Measurements from ENCODE around the gene HYOU1. TPM values are rescaled to one million over a fixed set of nuclear protein-coding genes. Genes with fewer than 3 reads are reported as not detected.
A peak's percentile ranks its signal among the peaks of the same experiment; 100 is the strongest.
"Not testable (repeated sequence)": the region's sequence is repeated elsewhere in the genome, so short reads cannot be mapped to it uniquely, and the experiment has no call there.

HYOU1 gene
- total and polyA plus RNA-seq, 2 of the 8 experiments (the other 6 are each of a cell fraction or from before 2014, with no cell fraction given), result 239 to 295 TPM

DNA sequence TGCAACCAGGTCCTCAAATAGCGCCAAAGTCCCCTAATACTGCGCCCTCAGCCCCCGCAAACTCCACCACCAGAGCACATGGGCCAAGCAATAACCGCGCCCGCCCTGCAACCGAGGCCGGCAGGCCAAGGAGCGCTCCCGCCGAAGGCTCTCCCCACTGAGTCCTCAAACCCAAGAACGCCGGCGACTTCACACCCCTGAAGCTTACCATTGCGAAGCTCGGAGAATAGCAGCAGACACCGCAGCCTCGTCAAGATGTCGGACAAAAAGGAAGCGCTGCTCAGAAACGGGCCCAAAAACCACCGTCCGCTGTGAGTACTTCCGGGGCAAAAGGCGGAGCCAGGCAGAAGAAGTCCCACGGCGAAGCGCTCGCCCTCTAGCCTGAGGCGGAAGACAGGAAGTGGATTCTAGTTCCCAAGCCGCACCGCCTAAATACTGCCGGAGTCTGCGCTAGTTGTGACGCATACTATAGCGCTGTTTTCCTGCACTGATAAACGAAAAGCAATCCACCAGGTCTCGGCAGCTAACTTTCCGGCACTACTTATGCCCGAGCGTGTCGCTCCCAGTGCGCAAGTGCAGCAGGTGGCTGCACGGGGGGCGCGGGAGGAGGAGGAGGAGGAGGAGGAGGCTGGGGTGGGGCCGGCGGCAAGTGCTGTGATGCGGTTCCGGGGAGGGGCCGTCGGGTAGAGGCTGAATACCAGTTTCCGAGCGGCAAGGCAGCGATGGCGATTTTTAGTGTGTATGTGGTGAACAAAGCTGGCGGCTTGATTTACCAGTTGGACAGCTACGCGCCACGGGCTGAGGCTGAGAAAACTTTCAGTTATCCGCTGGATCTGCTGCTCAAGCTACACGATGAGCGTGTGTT is 38.7 kb downstream of the HYOU1 start, which contains the start of the genes RPS25 and TRAPPC4 (continued):
- TF ChIP-seq POLR2AphosphoS5 (IDR thresholded peaks at IDR 0.05; ENCODE audit: low read depth, low read length) (peak; percentile 90), TBP (IDR thresholded peaks at IDR 0.05; ENCODE audit: low read depth, low read length) (peak; percentile 95), MAFK (IDR thresholded peaks at IDR 0.05; ENCODE audit: low read depth, low read length) (no peak), SIRT6 (IDR thresholded peaks at IDR 0.05; ENCODE audit: low read length) (no peak), RBBP5 (IDR thresholded peaks at IDR 0.05; ENCODE audit: borderline replicate concordance, low read depth, low read length) (peak; percentile 87; the same call in 1 of the 2 replicates), EZH2 (IDR thresholded peaks at IDR 0.05; ENCODE audit: low read depth, low read length, severe bottlenecking) (no peak)
- TF ChIP-seq, protein P1, sequence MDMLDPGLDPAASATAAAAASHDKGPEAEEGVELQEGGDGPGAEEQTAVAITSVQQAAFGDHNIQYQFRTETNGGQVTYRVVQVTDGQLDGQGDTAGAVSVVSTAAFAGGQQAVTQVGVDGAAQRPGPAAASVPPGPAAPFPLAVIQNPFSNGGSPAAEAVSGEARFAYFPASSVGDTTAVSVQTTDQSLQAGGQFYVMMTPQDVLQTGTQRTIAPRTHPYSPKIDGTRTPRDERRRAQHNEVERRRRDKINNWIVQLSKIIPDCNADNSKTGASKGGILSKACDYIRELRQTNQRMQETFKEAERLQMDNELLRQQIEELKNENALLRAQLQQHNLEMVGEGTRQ (IDR thresholded peaks at IDR 0.05; ENCODE audit: low read length), result no peak

DNA sequence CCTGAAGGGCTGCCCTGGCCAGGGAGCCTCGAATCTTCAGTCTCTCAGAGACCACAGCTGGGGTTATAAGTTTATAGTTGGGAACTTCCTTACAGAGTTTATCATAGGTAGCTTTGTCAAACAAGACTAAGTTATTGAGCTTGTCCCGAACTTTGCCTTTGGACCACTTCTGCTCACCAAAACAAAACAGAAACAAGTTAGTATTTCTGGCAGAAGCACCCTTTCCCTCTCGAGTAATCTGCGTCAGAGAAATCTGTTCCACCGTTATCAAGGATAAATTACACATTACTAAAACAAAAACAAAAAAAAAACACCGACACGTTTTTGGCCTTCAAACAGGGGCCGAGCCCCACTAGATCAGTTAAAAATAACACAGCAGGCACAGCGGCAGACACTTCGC is 39.6 kb downstream of the HYOU1 start:
- Histone ChIP-seq H3K4me2 (ENCODE audit: insufficient read depth in 1 of 2, low read depth in 2 of 2, low read length in 2 of 2) (peak overlapping the region; percentile 68 to 75), H3K9ac (replicated peaks in 1 of 4; ENCODE audit: extremely low read depth in 1 of 4, low read depth in 3 of 4, low read length in 3 of 4) (peak overlapping the region; percentile 84 to 96 (median 94)), H3K4me3 (ENCODE audit: extremely low read depth in 1 of 4, insufficient read depth in 2 of 4, low read depth in 3 of 4, low read length in 4 of 4) (peak overlapping the region; percentile 93 to 99 (median 95)), H3K79me2 (ENCODE audit: control insufficient read depth in 1 of 2, insufficient read depth in 2 of 2, low read length in 2 of 2) (peaks cover 15 to 52% of the 10 kb centered on the region in 2 experiments; a peak in 3 of 4 replicates), H3K36me3 (ENCODE audit: control insufficient read depth in 2 of 4, insufficient read depth in 4 of 4, low read length in 3 of 4) (peaks cover 29 to 58% (median 40%) of the 10 kb centered on the region in 4 experiments), H4K5ac (ENCODE audit: insufficient read length, low read depth, low read length) (peak overlapping the region; percentile 7), H3K27ac (ENCODE audit: low read depth, low read length) (peak overlapping the region; percentile 84; the same call in 1 of the 2 replicates)
- H2BK12ac ChIP-seq (ENCODE audit: low read depth, low read length); H2AK5ac ChIP-seq (ENCODE audit: low read depth, low read length); H2BK120ac ChIP-seq (replicated peaks; ENCODE audit: low read depth, low read length); H3K23ac ChIP-seq (ENCODE audit: insufficient read length); H2BK20ac ChIP-seq (ENCODE audit: low read length); H3K9me3 ChIP-seq (ENCODE audit: insufficient read depth in 2 of 2, low read depth in 1 of 2, low read length in 1 of 2); DNase-seq (ENCODE audit: low read depth in 1 of 2, low spot score in 2 of 2); H3K27me3 ChIP-seq (replicated peaks in 1 of 4; ENCODE audit: control insufficient read depth in 3 of 4, extremely low read depth in 1 of 4, insufficient read depth in 3 of 4, low read length in 3 of 4); H3K4ac ChIP-seq (replicated peaks; ENCODE audit: insufficient read length, low read depth, low read length); FAIRE-seq; H3K79me1 ChIP-seq (ENCODE audit: low read depth, low read length); H3K14ac ChIP-seq (ENCODE audit: insufficient read length); H3K56ac ChIP-seq (replicated peaks; ENCODE audit: insufficient read length, low read depth, low read length); H3K4me1 ChIP-seq (replicated peaks in 1 of 4; ENCODE audit: control insufficient read depth in 3 of 4, insufficient read depth in 4 of 4, low read length in 3 of 4); H4K20me1 ChIP-seq (replicated peaks in 1 of 2; ENCODE audit: control insufficient read depth in 1 of 2, insufficient read depth in 2 of 2, low read length in 2 of 2); H4K91ac ChIP-seq (replicated peaks; ENCODE audit: insufficient read length, low read length); H3K18ac ChIP-seq (ENCODE audit: extremely low read depth, low read length); H3K23me2 ChIP-seq (ENCODE audit: low read depth, low read length); H2BK5ac ChIP-seq (ENCODE audit: low read depth, low read length); H2BK15ac ChIP-seq (ENCODE audit: low read length); H4K8ac ChIP-seq (ENCODE audit: extremely low read depth, insufficient read depth, low read length); H2AFZ ChIP-seq (ENCODE audit: low read length): not testable (repeated sequence)
- POLR2A ChIA-PET (ENCODE audit: partially characterized antibody), result interaction anchor here (0.7 to 18.5 kb wide), 7 partner anchors 10 to 104 kb away, joined by 3 to 264 read pairs (median 5); partner anchors contain the start of genes C2CD2L, CENATAC, DPAGT1 and SLC37A4
- CTCF ChIA-PET (ENCODE audit: partially characterized antibody), result interaction anchor here (0.6 to 3.0 kb wide), 3 partner anchors 10 to 425 kb away, joined by 3 to 12 read pairs (median 5); partner anchors contain the start of gene SLC37A4
- WGBS, 2 experiments (ENCODE audit: extremely low coverage in 1 of 2, insufficient coverage in 1 of 2, insufficient read length in 1 of 2, insufficient replicate concordance in 2 of 2, low coverage in 1 of 2, low lambda C conversion rate in 2 of 2, missing lambda C conversion rate in 1 of 2), result 16% methylated on average over 10 of the region's 10 CpGs; no CpG with 5 or more reads in 1 of the 2 experiments

Data from H1 (cell line).